H9 (cell line): Measurements from ENCODE around the gene ACSL3. TPM values are rescaled to one million over a fixed set of nuclear protein-coding genes. Genes with fewer than 3 reads are reported as not detected.

Source experiments
- DNase-seq: peaks from one replicate; pipeline ENCODE4 v3.0.0-alpha.2; 2017
- H2AFZ ChIP-seq: one replicate; pipeline ENCODE4 v1.6.1; 2013; ENCODE audit warnings: mild to moderate bottlenecking, low read length, control low read depth, moderate library complexity
- H2AK5ac ChIP-seq: 2 replicates; pipeline ENCODE4 v1.6.1; 2013; ENCODE audit warnings: low read length, control low read depth, mixed read lengths; ENCODE audit not compliant: insufficient read length
- H2BK120ac ChIP-seq: one replicate; pipeline ENCODE4 v1.6.1; 2013; ENCODE audit warnings: low read depth, mild to moderate bottlenecking, low read length, control low read depth, inconsistent platforms; ENCODE audit not compliant: poor library complexity, severe bottlenecking
- H2BK12ac ChIP-seq: 2 replicates; pipeline ENCODE4 v1.6.1; 2013; ENCODE audit warnings: low read length, control low read depth, mixed read lengths, low read depth; ENCODE audit not compliant: insufficient read length
- H2BK15ac ChIP-seq: 2 replicates; pipeline ENCODE4 v1.6.1; 2013; ENCODE audit warnings: low read depth, low read length, control low read depth
- H2BK20ac ChIP-seq: one replicate; pipeline ENCODE4 v1.6.1; 2013; ENCODE audit warnings: low read depth, mild to moderate bottlenecking, low read length, control low read depth, inconsistent platforms; ENCODE audit not compliant: poor library complexity, severe bottlenecking
- H2BK5ac ChIP-seq: 2 replicates; pipeline ENCODE4 v1.6.1; 2013; ENCODE audit warnings: low read length, control low read depth, mixed read lengths; ENCODE audit not compliant: insufficient read length
- H3K14ac ChIP-seq: 2 replicates; pipeline ENCODE4 v1.6.1; 2013; ENCODE audit warnings: low read length, control low read depth; ENCODE audit not compliant: insufficient read depth
- H3K18ac ChIP-seq: 2 replicates; pipeline ENCODE4 v1.6.1; 2013; ENCODE audit warnings: low read depth, mild to moderate bottlenecking, mixed read lengths, low read length, control low read depth; ENCODE audit not compliant: insufficient read length
- H3K23ac ChIP-seq: 2 replicates; pipeline ENCODE4 v1.6.1; 2013; ENCODE audit warnings: low read length, control low read depth, mixed read lengths, low read depth; ENCODE audit not compliant: insufficient read length
- H3K23me2 ChIP-seq: 2 replicates; pipeline ENCODE4 v1.6.1; 2013; ENCODE audit warnings: low read depth, mild to moderate bottlenecking, mixed read lengths, low read length, control low read depth; ENCODE audit not compliant: insufficient read length, poor library complexity, severe bottlenecking
- H3K27ac ChIP-seq: 2 replicates; pipeline ENCODE4 v1.5.1; 2013; ENCODE audit warnings: low read length, control low read depth, mixed read lengths, low read depth; ENCODE audit not compliant: insufficient read length
- H3K27me3 ChIP-seq: 2 replicates; pipeline ENCODE4 v1.6.1; 2013; ENCODE audit warnings: low read length, control low read depth, inconsistent platforms; ENCODE audit not compliant: insufficient read depth
- H3K4ac ChIP-seq: 2 replicates; pipeline ENCODE4 v1.6.1; 2013; ENCODE audit warnings: low read depth, mild to moderate bottlenecking, control low read depth, inconsistent platforms, low read length, moderate library complexity
- H3K4me1 ChIP-seq: 2 replicates; pipeline ENCODE4 v1.6.1; 2013; ENCODE audit warnings: low read length, control low read depth, inconsistent platforms; ENCODE audit not compliant: insufficient read depth
- H3K4me2 ChIP-seq: 2 replicates; pipeline ENCODE4 v1.6.1; 2013; ENCODE audit warnings: low read length, control low read depth, mixed read lengths; ENCODE audit not compliant: insufficient read length, insufficient read depth
- H3K56ac ChIP-seq: 2 replicates; pipeline ENCODE4 v1.6.1; 2013; ENCODE audit warnings: low read depth, mild to moderate bottlenecking, mixed read lengths, low read length, control low read depth; ENCODE audit not compliant: insufficient read length
- H3K79me1 ChIP-seq: 2 replicates; pipeline ENCODE4 v1.6.1; 2013; ENCODE audit warnings: low read depth, mild to moderate bottlenecking, moderate library complexity, low read length, control low read depth, inconsistent platforms; ENCODE audit not compliant: insufficient read depth, poor library complexity, severe bottlenecking
- H3K79me2 ChIP-seq: 2 replicates; pipeline ENCODE4 v1.6.1; 2013; ENCODE audit warnings: low read length, control low read depth, inconsistent platforms; ENCODE audit not compliant: insufficient read depth
- H3K9ac ChIP-seq: 2 replicates; pipeline ENCODE4 v1.6.1; 2013; ENCODE audit warnings: low read length, control low read depth, mixed read lengths; ENCODE audit not compliant: insufficient read length; ENCODE audit errors: extremely low read depth
- H3K9me3 ChIP-seq: one replicate; pipeline ENCODE4 v1.6.1; 2013; ENCODE audit warnings: low read depth, low read length, inconsistent platforms; ENCODE audit not compliant: control insufficient read depth
- H3T11ph ChIP-seq: one replicate; pipeline ENCODE4 v1.6.1; 2013; ENCODE audit warnings: mild to moderate bottlenecking, low read length, control low read depth, inconsistent platforms
- H4K20me1 ChIP-seq: one replicate; pipeline ENCODE4 v1.6.1; 2013; ENCODE audit not compliant: control insufficient read depth, insufficient read length, insufficient read depth
- H4K5ac ChIP-seq: 2 replicates; pipeline ENCODE4 v1.6.1; 2013; ENCODE audit warnings: low read depth, mild to moderate bottlenecking, mixed read lengths, low read length, control low read depth; ENCODE audit not compliant: insufficient read length
- H4K8ac ChIP-seq: replicated peaks from 2 replicates; pipeline ENCODE4 v1.6.1; 2013; ENCODE audit warnings: low read length, control low read depth, mixed read lengths, low read depth; ENCODE audit not compliant: insufficient read length
- H4K91ac ChIP-seq: 2 replicates; pipeline ENCODE4 v1.6.1; 2013; ENCODE audit warnings: low read depth, mild to moderate bottlenecking, moderate library complexity, mixed read lengths, low read length, control low read depth; ENCODE audit not compliant: insufficient read length
- H3K27ac Mint-ChIP-seq, 3 experiments: 2 replicates in 2 of 3; 3 replicates in 1 of 3; pipeline ENCODE4 v1.8.0; 2020 to 2021; ENCODE audit warnings: mixed read lengths in 3 of 3, mild to moderate bottlenecking in 1 of 3, moderate library complexity in 1 of 3
- H3K27me3 Mint-ChIP-seq: 2 replicates; pipeline ENCODE4 v1.8.0; 2021; ENCODE audit warnings: low read depth, mild to moderate bottlenecking, moderate library complexity, mixed read lengths
- H3K36me3 Mint-ChIP-seq, 3 experiments: 2 replicates in 2 of 3; 3 replicates in 1 of 3; pipeline ENCODE4 v1.8.0; 2020 to 2021; ENCODE audit warnings: low read depth in 3 of 3, mixed read lengths in 3 of 3; ENCODE audit not compliant: insufficient read depth in 1 of 3
- H3K4me1 Mint-ChIP-seq, 2 experiments: 2 replicates each; pipeline ENCODE4 v1.8.0; 2020; ENCODE audit warnings: mixed read lengths in 2 of 2
- H3K4me3 Mint-ChIP-seq, 2 experiments: 2 replicates in 1 of 2; 3 replicates in 1 of 2; pipeline ENCODE4 v1.8.0; 2020 to 2021; ENCODE audit warnings: mild to moderate bottlenecking in 2 of 2, mixed read lengths in 2 of 2, moderate library complexity in 1 of 2
- H3K9me3 Mint-ChIP-seq, 2 experiments: 2 replicates in 1 of 2; 3 replicates in 1 of 2; pipeline ENCODE4 v1.8.0; 2020; ENCODE audit warnings: mild to moderate bottlenecking in 2 of 2, mixed read lengths in 2 of 2, moderate library complexity in 1 of 2
- CTCF ChIP-seq: fragments of 200-600 bp; sonication (generic); conservative IDR thresholded peaks from 3 replicates; pipeline ENCODE4 v1.8.0; 2021; ENCODE audit warnings: antibody characterized with exemption, mild to moderate bottlenecking
- WGBS: extraction: QIAGEN DNeasy Blood & Tissue Kit; methylation state at CpG from one replicate; pipeline ENCODE4 v1.1.7; 2013; ENCODE audit warnings: missing lambda C conversion rate, low lambda C conversion rate, mixed read lengths; ENCODE audit not compliant: insufficient read length; ENCODE audit errors: extremely low coverage; 5-methylcytosine and 5-hydroxymethylcytosine counted together
- total RNA-seq: library from RNA; stranded (reverse); gene quantifications from 2 replicates; pipeline ENCODE4 v1.2.1, GENCODE V29; 2021

Gene ACSL3
- total RNA-seq, 1 experiment from 2014 or later, result 60.9 TPM

- DNase-seq, result no peak
- Histone ChIP-seq H3K23me2 (no peaks in the 10 kb centered on the region), H3K4me1 (no peaks in the 10 kb centered on the region; the same call in 1 of the 2 replicates), H3K4me2 (no peak overlapping the region), H4K5ac (no peak overlapping the region), H4K20me1 (no peaks in the 10 kb centered on the region), H3K9me3 (no peaks in the 10 kb centered on the region), H2BK12ac (no peak overlapping the region), H2AK5ac (no peak overlapping the region), H4K8ac (no peak overlapping the region), H2BK15ac (no peak overlapping the region), H3K56ac (no peak overlapping the region), H3K79me1 (no peaks in the 10 kb centered on the region), H2BK20ac (no peak overlapping the region), H3K4ac (no peak overlapping the region), H3K18ac (no peak overlapping the region), H3T11ph (no peak overlapping the region), H3K9ac (no peak overlapping the region), H4K91ac (no peak overlapping the region), H2BK5ac (no peak overlapping the region), H3K27ac (no peak overlapping the region), H3K27me3 (no peaks in the 10 kb centered on the region; the same call in 1 of the 2 replicates), H3K23ac (no peak overlapping the region), H2AFZ (no peak overlapping the region), H3K79me2 (no peaks in the 10 kb centered on the region), H3K14ac (no peak overlapping the region), H2BK120ac (no peak overlapping the region)
- Mint-ChIP-seq H3K27me3 (no peaks in the 10 kb centered on the region), H3K4me1 (peaks cover 8 to 9% of the 10 kb centered on the region in 2 experiments), H3K9me3 (no peaks in the 10 kb centered on the region), H3K27ac (no peak overlapping the region), H3K4me3 (no peak overlapping the region), H3K36me3 (no peaks in the 10 kb centered on the region; a peak in 1 of 7 replicates)
- no CpG with 5 or more reads among the region's 5 CpGs for WGBS
- no peak for TF ChIP-seq CTCF
Measured at GRCh38 chr2:222977121-222977520, 116.3 kb downstream of the ACSL3 start.
